Keratinocyte (primary cell): Measurements from ENCODE around the gene TMEM163. TPM values are rescaled to one million over a fixed set of nuclear protein-coding genes. Genes with fewer than 3 reads are reported as not detected.
A peak's percentile ranks its signal among the peaks of the same experiment; 100 is the strongest.

Source experiments
- DNase-seq: peaks from one replicate; pipeline ENCODE4 v3.0.0-alpha.2; 2011; ENCODE audit warnings: low read depth, missing footprints, low spot score
- FAIRE-seq: peaks from 2 replicates; lab custom pipeline; 2011; peaks lifted over from hg19 to GRCh38; lab: Jason Lieb, UNC
- H2AFZ ChIP-seq: 2 replicates; pipeline ENCODE4 v1.6.0; 2012; ENCODE audit warnings: low read length, control low read depth, inconsistent platforms; ENCODE audit not compliant: control insufficient read depth
- H3K27ac ChIP-seq: 2 replicates; pipeline ENCODE4 v1.5.1; 2011; ENCODE audit warnings: low read length; ENCODE audit not compliant: control insufficient read depth, insufficient read depth
- H3K27me3 ChIP-seq: 3 replicates; pipeline ENCODE4 v1.6.0; 2011; ENCODE audit warnings: low read length; ENCODE audit not compliant: control insufficient read depth, insufficient read depth; ENCODE audit errors: extremely low read depth
- H3K36me3 ChIP-seq, 2 experiments: 2 replicates in 1 of 2; 3 replicates in 1 of 2; pipeline ENCODE4 v1.5.1; 2011; ENCODE audit warnings: low read length in 2 of 2, mild to moderate bottlenecking in 1 of 2; ENCODE audit not compliant: control insufficient read depth in 2 of 2, insufficient read depth in 2 of 2; ENCODE audit errors: extremely low read depth in 1 of 2
- H3K4me1 ChIP-seq: 3 replicates; pipeline ENCODE4 v1.5.1; 2011; ENCODE audit warnings: low read length; ENCODE audit not compliant: control insufficient read depth, insufficient read depth; ENCODE audit errors: extremely low read depth
- H3K4me2 ChIP-seq: 3 replicates; pipeline ENCODE4 v1.6.0; 2011; ENCODE audit warnings: low read depth, low read length; ENCODE audit not compliant: control insufficient read depth, insufficient read depth; ENCODE audit errors: extremely low read depth
- H3K4me3 ChIP-seq, 3 experiments: fragments of 200-600 bp in 1 of 3; sonication (generic) in 1 of 3; 2 replicates in 2 of 3; 3 replicates in 1 of 3; pipeline ENCODE4 v1.5.1; 2011 to 2016; ENCODE audit warnings: low read length in 3 of 3, mild to moderate bottlenecking in 3 of 3, control low read depth in 2 of 3, inconsistent platforms in 1 of 3, low read depth in 1 of 3, mixed read lengths in 1 of 3, mixed run types in 1 of 3, moderate library complexity in 1 of 3; ENCODE audit not compliant: control insufficient read depth in 2 of 3, insufficient read depth in 2 of 3; ENCODE audit errors: extremely low read depth in 1 of 3
- H3K79me2 ChIP-seq: 2 replicates; pipeline ENCODE4 v1.6.0; 2012; ENCODE audit warnings: low read length; ENCODE audit not compliant: control insufficient read depth, insufficient read depth
- H3K9ac ChIP-seq: 3 replicates; pipeline ENCODE4 v1.6.0; 2011; ENCODE audit warnings: low read length; ENCODE audit not compliant: control insufficient read depth, insufficient read depth; ENCODE audit errors: extremely low read depth
- H3K9me1 ChIP-seq: 3 replicates; pipeline ENCODE4 v1.6.0; 2011; ENCODE audit warnings: low read length; ENCODE audit not compliant: control insufficient read depth, insufficient read depth; ENCODE audit errors: extremely low read depth
- H3K9me3 ChIP-seq: 2 replicates; pipeline ENCODE4 v1.5.1; 2012; ENCODE audit warnings: low read depth, low read length; ENCODE audit not compliant: control insufficient read depth
- H4K20me1 ChIP-seq: 3 replicates; pipeline ENCODE4 v1.6.0; 2011; ENCODE audit warnings: low read length; ENCODE audit not compliant: control insufficient read depth, insufficient read depth; ENCODE audit errors: extremely low read depth
- CTCF ChIP-seq, 3 experiments: IDR thresholded peaks in 1 of 3; conservative IDR thresholded peaks in 1 of 3; optimal IDR thresholded peaks in 1 of 3; 2 replicates in 2 of 3; 3 replicates in 1 of 3; pipeline versions ENCODE3 to v1.5.1; 2011; ENCODE audit warnings: low read length in 3 of 3, mild to moderate bottlenecking in 3 of 3, moderate library complexity in 2 of 3, control low read depth in 1 of 3, inconsistent platforms in 1 of 3; ENCODE audit not compliant: insufficient read depth in 2 of 3; ENCODE audit errors: extremely low read depth in 1 of 3
- EZH2 ChIP-seq: IDR thresholded peaks from one replicate; pipeline ENCODE4 v1.6.1; 2012; ENCODE audit warnings: inconsistent platforms, mild to moderate bottlenecking, low read length, moderate library complexity
- dilution Hi-C: fragments of 300-500 bp; cut with MboI; formaldehyde crosslinking; loops from one replicate; pipeline ENCODE4 v1.7.0; 2020; ENCODE audit warnings: low sequenced_read_pairs; ENCODE audit not compliant: extremely low pct_ligation_motif_present
- polyA plus RNA-seq, 5 experiments: library from polyadenylated mRNA; depleted of rRNA in 3 of 5; stranded (reverse) in 3 of 5; stranded (forward) in 1 of 5; unstranded in 1 of 5; fragments of >200 nt; gene quantifications; 1 replicate in 1 of 5; 2 replicates in 3 of 5; 3 replicates in 1 of 5; pipeline versions ENCODE4 v1.2.1 to v1.2.3, GENCODE V29; 2011 to 2012; ENCODE audit warnings: missing spikeins in 2 of 5, low read depth in 1 of 5, low replicate concordance in 1 of 5

The TMEM163 gene
- polyA plus RNA-seq, 1 donor (not counting 4 experiments of a cell fraction or from before 2014, with no cell fraction given): not detected

DNA sequence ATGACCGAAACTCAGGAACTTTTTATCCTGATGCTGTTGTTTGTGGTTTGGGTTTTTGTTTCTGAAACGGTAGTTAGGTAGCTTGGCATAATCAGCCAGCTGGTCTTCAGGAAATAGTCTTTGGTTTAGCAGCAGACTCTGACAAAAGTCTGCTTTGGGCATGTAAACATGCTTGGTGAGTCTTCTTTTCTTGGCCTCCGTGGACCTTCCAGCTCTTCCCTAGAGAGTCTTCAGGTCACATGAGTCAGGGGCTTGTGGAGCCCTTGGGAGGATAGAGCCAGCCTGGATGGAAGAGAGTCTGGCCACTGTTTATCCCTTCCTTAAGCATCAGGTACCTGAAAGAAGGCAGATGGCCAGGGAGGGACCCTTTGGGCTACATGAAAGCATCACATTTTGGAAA lies 310.4 kb downstream of the TMEM163 start:
- Histone ChIP-seq H3K9me3 (no peaks in the 10 kb centered on the region), H3K36me3 (peaks cover under 1 to 2% of the 10 kb centered on the region in 2 experiments), H3K79me2 (no peaks in the 10 kb centered on the region), H3K9me1 (no peaks in the 10 kb centered on the region), H3K4me3 (no peak overlapping the region), H2AFZ (no peak overlapping the region), H3K4me1 (peaks cover 42% of the 10 kb centered on the region), H3K27ac (no peak overlapping the region), H3K27me3 (no peaks in the 10 kb centered on the region), H4K20me1 (no peaks in the 10 kb centered on the region), H3K9ac (no peak overlapping the region), H3K4me2 (no peak overlapping the region)
- FAIRE-seq: no peak
- TF ChIP-seq CTCF (optimal IDR thresholded peaks at IDR 0.05 in 1 of 3, IDR thresholded peaks at IDR 0.05 in 1 of 3, conservative IDR thresholded peaks at IDR 0.05 in 1 of 3; ENCODE audit: extremely low read depth in 1 of 3, insufficient read depth in 2 of 3, low read length in 3 of 3) (no peak), EZH2 (no peak)
- dilution Hi-C loops: no loop called here
- DNase-seq: no peak

DNA sequence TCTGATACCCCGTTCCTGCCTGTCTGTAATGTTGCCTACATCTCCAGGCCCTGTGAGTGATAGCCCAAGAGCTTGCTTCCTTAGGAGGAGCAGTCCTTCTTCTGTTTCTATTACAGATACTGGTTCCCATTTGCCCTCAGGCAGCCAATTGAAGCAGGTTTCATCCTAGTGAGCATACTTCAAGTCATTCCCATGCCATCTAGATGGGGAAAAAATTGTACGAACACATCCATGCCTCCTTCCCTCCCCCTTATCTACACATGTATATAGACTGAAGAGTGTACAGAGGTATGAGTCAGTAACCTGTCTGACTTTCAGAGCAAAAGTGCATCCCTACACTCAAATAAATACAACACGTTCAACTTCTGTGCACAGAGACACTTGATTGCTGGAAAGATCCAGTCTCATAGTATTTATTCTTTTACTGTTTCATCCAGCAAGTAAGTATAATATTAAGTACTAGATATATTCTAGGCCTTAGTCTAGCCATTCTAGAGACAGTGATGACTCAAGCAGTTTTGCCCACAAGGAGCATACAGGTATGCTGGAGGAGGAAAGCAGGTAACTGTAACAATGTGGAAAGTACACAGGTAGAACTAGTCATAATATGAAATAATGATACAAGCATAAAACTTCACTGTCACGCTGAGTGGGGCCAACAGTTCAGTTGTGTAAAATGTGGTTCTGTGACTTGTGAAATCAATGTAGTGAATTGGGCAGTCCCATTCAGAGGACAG lies 311.5 kb downstream of the TMEM163 start:
- Histone ChIP-seq H3K9me3 (no peaks in the 10 kb centered on the region), H2AFZ (no peak overlapping the region), H3K79me2 (no peaks in the 10 kb centered on the region), H4K20me1 (no peaks in the 10 kb centered on the region), H3K4me1 (peaks cover 42% of the 10 kb centered on the region), H3K4me2 (peak overlapping the region; percentile 75), H3K9me1 (no peaks in the 10 kb centered on the region), H3K27me3 (no peaks in the 10 kb centered on the region), H3K4me3 (no peak overlapping the region), H3K27ac (peak overlapping the region; percentile 95), H3K9ac (peak overlapping the region; percentile 28), H3K36me3 (peaks cover 2% of the 10 kb centered on the region in 2 experiments)
- TF ChIP-seq CTCF (optimal IDR thresholded peaks at IDR 0.05 in 1 of 3, IDR thresholded peaks at IDR 0.05 in 1 of 3, conservative IDR thresholded peaks at IDR 0.05 in 1 of 3; ENCODE audit: extremely low read depth in 1 of 3, insufficient read depth in 2 of 3, low read length in 3 of 3) (no peak), EZH2 (no peak)
- dilution Hi-C loops: no loop called here
- FAIRE-seq (peak; percentile 34), DNase-seq (no peak)
